HepG2 (cell line): ENCODE results near the gene CLIC1. TPM values are rescaled to one million over a fixed set of nuclear protein-coding genes. Genes with fewer than 3 reads are reported as not detected.
A peak's percentile ranks its signal among the peaks of the same experiment; 100 is the strongest.

ENCODE experiments used
- ARID5B ChIP-seq: IDR thresholded peaks from 2 replicates; pipeline ENCODE4 v1.4.0; 2020; ENCODE audit warnings: mild to moderate bottlenecking, missing genetic modification reagents
- ATF2 ChIP-seq: sonication (generic); formaldehyde crosslinking; IDR thresholded peaks from 2 replicates; pipeline ENCODE4 v1.4.0; 2020; ENCODE audit warnings: missing genetic modification reagents
- ETV5 ChIP-seq: IDR thresholded peaks from 2 replicates; pipeline ENCODE4 v1.6.1; 2018; ENCODE audit warnings: missing biosample characterization, missing genetic modification reagents, inconsistent platforms, borderline replicate concordance
- GZF1 ChIP-seq: sonication (generic); formaldehyde crosslinking; IDR thresholded peaks from 2 replicates; pipeline ENCODE4 v1.5.1; 2020; ENCODE audit warnings: mild to moderate bottlenecking, missing genetic modification reagents
- IRF2 ChIP-seq: IDR thresholded peaks from 2 replicates; pipeline ENCODE4 v1.6.1; 2018; ENCODE audit warnings: missing genetic modification reagents, missing compliant biosample characterization
- MTERF4 ChIP-seq: sonication (generic); formaldehyde crosslinking; IDR thresholded peaks from 2 replicates; pipeline ENCODE4 v1.8.0; 2023; ENCODE audit warnings: mild to moderate bottlenecking, missing genetic modification reagents
- PAWR ChIP-seq: sonication (generic); formaldehyde crosslinking; IDR thresholded peaks from 2 replicates; pipeline ENCODE4 v1.4.0; 2020; ENCODE audit warnings: missing genetic modification reagents, mild to moderate bottlenecking, borderline replicate concordance
- SOX5 ChIP-seq: IDR thresholded peaks from 2 replicates; pipeline ENCODE4 v1.6.1; 2016; ENCODE audit warnings: borderline replicate concordance
- SRSF1 ChIP-seq: fragments of 200-400 bp; formaldehyde crosslinking; optimal IDR thresholded peaks from 2 replicates; pipeline ENCODE3; 2017; ENCODE audit warnings: mild to moderate bottlenecking, low read depth, low read length, moderate library complexity
- TMF1 ChIP-seq: sonication (generic); formaldehyde crosslinking; IDR thresholded peaks from 2 replicates; pipeline ENCODE4 v1.8.1; 2022; ENCODE audit warnings: low read depth, missing genetic modification reagents
- ZFP36L2 ChIP-seq: sonication (generic); formaldehyde crosslinking; IDR thresholded peaks from 2 replicates; pipeline ENCODE4 v1.4.0; 2020; ENCODE audit warnings: missing genetic modification reagents
- ZNF282 ChIP-seq: fragments of 450-650 bp; IDR thresholded peaks from 2 replicates; pipeline ENCODE4 v1.6.1; 2018; ENCODE audit not compliant: partially characterized antibody
- ZNF335 ChIP-seq: sonication (generic); formaldehyde crosslinking; IDR thresholded peaks from 2 replicates; pipeline ENCODE4 v1.4.0; 2020; ENCODE audit warnings: missing genetic modification reagents
- ZNF530 ChIP-seq: sonication (generic); formaldehyde crosslinking; IDR thresholded peaks from 2 replicates; pipeline ENCODE4 v1.5.0; 2020; ENCODE audit warnings: low read depth, mild to moderate bottlenecking, missing genetic modification reagents
- polyA plus RNA-seq, 8 experiments: library from polyadenylated mRNA; depleted of rRNA in 3 of 8; stranded (reverse) in 7 of 8; unstranded in 1 of 8; fragments of >200 nt; fragmentation: Illumina TruSeq in 4 of 8; extraction: Trizol in 4 of 8; gene quantifications; 2 replicates each; pipeline versions ENCODE4 v1.2.1 to v1.2.3, GENCODE V29; 2011 to 2016; ENCODE audit warnings: low read depth in 4 of 8, missing spikeins in 1 of 8, mixed read lengths in 1 of 8; ENCODE audit not compliant: insufficient read depth in 1 of 8
- total RNA-seq, 5 experiments: library from RNA; depleted of rRNA; stranded (reverse); fragments of >200 nt; fragmentation: Illumina TruSeq; extraction: Trizol; gene quantifications; 2 replicates each; pipeline ENCODE4 v1.2.3, GENCODE V29; 2016; ENCODE audit warnings: low read depth in 1 of 5
- TF ChIP-seq, protein P1 (sequence below): sonication (generic); formaldehyde crosslinking; IDR thresholded peaks from 2 replicates; pipeline ENCODE4 v1.4.0; 2020; ENCODE audit warnings: missing genetic modification reagents, borderline replicate concordance
- TF ChIP-seq, protein P2 (sequence below): sonication (generic); formaldehyde crosslinking; IDR thresholded peaks from 2 replicates; pipeline ENCODE4 v1.4.0; 2020; ENCODE audit warnings: missing genetic modification reagents
- TF ChIP-seq, protein P3 (sequence below): fragments of 450-650 bp; IDR thresholded peaks from 2 replicates; pipeline ENCODE4 v1.6.1; 2017

Gene CLIC1
- total and polyA plus RNA-seq, 2 of the 13 experiments (the other 11 are each of a cell fraction or from before 2014, with no cell fraction given) = 602 to 891 TPM

GRCh38 chr6:31737991-31738979, 2.0 kb upstream of the CLIC1 start (continued):
- peak; percentile 69; the same call in 1 of the 2 replicates for TF ChIP-seq ZFP36L2 (CRISPR knock-in tag)
- no peak for TF ChIP-seq MTERF4 (CRISPR knock-in tag)
- TF ChIP-seq ZNF530 (CRISPR knock-in tag) = no peak
- no peak for TF ChIP-seq ZNF282
- TF ChIP-seq ZNF335 (CRISPR knock-in tag) = no peak
- TF ChIP-seq, protein P1, sequence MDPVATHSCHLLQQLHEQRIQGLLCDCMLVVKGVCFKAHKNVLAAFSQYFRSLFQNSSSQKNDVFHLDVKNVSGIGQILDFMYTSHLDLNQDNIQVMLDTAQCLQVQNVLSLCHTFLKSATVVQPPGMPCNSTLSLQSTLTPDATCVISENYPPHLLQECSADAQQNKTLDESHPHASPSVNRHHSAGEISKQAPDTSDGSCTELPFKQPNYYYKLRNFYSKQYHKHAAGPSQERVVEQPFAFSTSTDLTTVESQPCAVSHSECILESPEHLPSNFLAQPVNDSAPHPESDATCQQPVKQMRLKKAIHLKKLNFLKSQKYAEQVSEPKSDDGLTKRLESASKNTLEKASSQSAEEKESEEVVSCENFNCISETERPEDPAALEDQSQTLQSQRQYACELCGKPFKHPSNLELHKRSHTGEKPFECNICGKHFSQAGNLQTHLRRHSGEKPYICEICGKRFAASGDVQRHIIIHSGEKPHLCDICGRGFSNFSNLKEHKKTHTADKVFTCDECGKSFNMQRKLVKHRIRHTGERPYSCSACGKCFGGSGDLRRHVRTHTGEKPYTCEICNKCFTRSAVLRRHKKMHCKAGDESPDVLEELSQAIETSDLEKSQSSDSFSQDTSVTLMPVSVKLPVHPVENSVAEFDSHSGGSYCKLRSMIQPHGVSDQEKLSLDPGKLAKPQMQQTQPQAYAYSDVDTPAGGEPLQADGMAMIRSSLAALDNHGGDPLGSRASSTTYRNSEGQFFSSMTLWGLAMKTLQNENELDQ (CRISPR knock-in tag) = 0 out of 2 replicates have a peak, but pooled peaks have one; percentile 25
- TF ChIP-seq GZF1 (CRISPR knock-in tag) = no peak
- peak; percentile 87 for TF ChIP-seq ARID5B (CRISPR knock-in tag)
- TF ChIP-seq TMF1 (CRISPR knock-in tag) = peak; percentile 83
- peak; percentile 90; the same call in 1 of the 2 replicates for TF ChIP-seq ETV5 (CRISPR knock-in tag)
- peak; percentile 79; the same call in 1 of the 2 replicates for TF ChIP-seq ATF2 (CRISPR knock-in tag)
- no peak for TF ChIP-seq SRSF1
- no peak for TF ChIP-seq PAWR (CRISPR knock-in tag)
- TF ChIP-seq, protein P2, sequence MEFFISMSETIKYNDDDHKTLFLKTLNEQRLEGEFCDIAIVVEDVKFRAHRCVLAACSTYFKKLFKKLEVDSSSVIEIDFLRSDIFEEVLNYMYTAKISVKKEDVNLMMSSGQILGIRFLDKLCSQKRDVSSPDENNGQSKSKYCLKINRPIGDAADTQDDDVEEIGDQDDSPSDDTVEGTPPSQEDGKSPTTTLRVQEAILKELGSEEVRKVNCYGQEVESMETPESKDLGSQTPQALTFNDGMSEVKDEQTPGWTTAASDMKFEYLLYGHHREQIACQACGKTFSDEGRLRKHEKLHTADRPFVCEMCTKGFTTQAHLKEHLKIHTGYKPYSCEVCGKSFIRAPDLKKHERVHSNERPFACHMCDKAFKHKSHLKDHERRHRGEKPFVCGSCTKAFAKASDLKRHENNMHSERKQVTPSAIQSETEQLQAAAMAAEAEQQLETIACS (CRISPR knock-in tag) = peak; percentile 31; the same call in 1 of the 2 replicates
- peak; percentile 56 for TF ChIP-seq IRF2 (CRISPR knock-in tag)
- TF ChIP-seq, protein P3, sequence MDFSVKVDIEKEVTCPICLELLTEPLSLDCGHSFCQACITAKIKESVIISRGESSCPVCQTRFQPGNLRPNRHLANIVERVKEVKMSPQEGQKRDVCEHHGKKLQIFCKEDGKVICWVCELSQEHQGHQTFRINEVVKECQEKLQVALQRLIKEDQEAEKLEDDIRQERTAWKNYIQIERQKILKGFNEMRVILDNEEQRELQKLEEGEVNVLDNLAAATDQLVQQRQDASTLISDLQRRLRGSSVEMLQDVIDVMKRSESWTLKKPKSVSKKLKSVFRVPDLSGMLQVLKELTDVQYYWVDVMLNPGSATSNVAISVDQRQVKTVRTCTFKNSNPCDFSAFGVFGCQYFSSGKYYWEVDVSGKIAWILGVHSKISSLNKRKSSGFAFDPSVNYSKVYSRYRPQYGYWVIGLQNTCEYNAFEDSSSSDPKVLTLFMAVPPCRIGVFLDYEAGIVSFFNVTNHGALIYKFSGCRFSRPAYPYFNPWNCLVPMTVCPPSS = no peak
- peak; percentile 84; the same call in 1 of the 2 replicates for TF ChIP-seq SOX5 (CRISPR knock-in tag)
